Uterus (tissue), 4 donors: ENCODE data around the gene RNF208. TPM values are rescaled to one million over a fixed set of nuclear protein-coding genes. Genes with fewer than 3 reads are reported as not detected.

Experiments
- DNase-seq, 2 donors: peaks; one replicate each; pipeline ENCODE4 v3.0.0-alpha.2; 2019 to 2020
- H3K27ac ChIP-seq, 2 donors: fragments of 200-600 bp; sonication (generic); 1 replicate in 1 of 2; 2 replicates in 1 of 2; pipeline ENCODE4 v1.5.1; 2016 to 2018
- H3K27me3 ChIP-seq, 2 donors: fragments of 200-600 bp; sonication (generic); one replicate each; pipeline ENCODE4 v1.5.1; 2018 to 2019; ENCODE audit warnings: control low read depth in 1 of 2
- H3K36me3 ChIP-seq, 2 donors: fragments of 200-600 bp; sonication (generic); one replicate each; pipeline ENCODE4 v1.5.1; 2019; ENCODE audit warnings: control low read depth in 1 of 2
- H3K4me1 ChIP-seq, 2 donors: fragments of 200-600 bp; sonication (generic); one replicate each; pipeline ENCODE4 v1.5.1; 2018 to 2019; ENCODE audit warnings: control low read depth in 1 of 2
- H3K4me3 ChIP-seq, 2 donors: fragments of 200-600 bp; sonication (generic); 1 replicate in 1 of 2; 2 replicates in 1 of 2; pipeline ENCODE4 v1.5.1; 2018 to 2019; ENCODE audit warnings: mild to moderate bottlenecking in 1 of 2
- H3K9me3 ChIP-seq, 2 donors: fragments of 200-600 bp; sonication (generic); one replicate each; pipeline ENCODE4 v1.5.1; 2019; ENCODE audit warnings: control low read depth in 1 of 2
- POLR2A ChIP-seq, 2 donors: fragments of 450-650 bp; IDR thresholded peaks; one replicate each; pipeline ENCODE4 v1.6.1; 2016; ENCODE audit warnings: antibody characterized with exemption in 2 of 2, mild to moderate bottlenecking in 1 of 2, moderate library complexity in 1 of 2
- intact Hi-C: fragments of 100-400 bp; cut with DNase I; formaldehyde crosslinking; loops from one replicate; pipeline ENCODE4 v1.15.1; 2023; ENCODE audit warnings: low total_unique reads
- total RNA-seq, 4 donors: library from RNA; depleted of rRNA in 3 of 4; stranded (reverse); fragments of >200 nt in 3 of 4; gene quantifications; one replicate each; pipeline versions ENCODE4 v1.1.0 to v1.2.4, GENCODE V29; 2014 to 2023
- TF ChIP-seq, protein P1 (sequence below), 4 experiments: fragments of 200-600 bp in 2 of 4; fragments of 450-650 bp in 2 of 4; sonication (generic) in 2 of 4; IDR thresholded peaks; one replicate each; pipeline ENCODE4 v1.5.1; 2016 to 2019; ENCODE audit warnings: antibody characterized with exemption in 4 of 4, mild to moderate bottlenecking in 2 of 4, moderate library complexity in 1 of 4
- donor health status: DM: yes; HTN: yes; CAD: no.

RNF208 gene
- total RNA-seq, 4 donors from 2014 or later, result 3.7 TPM; not detected in 3

DNA sequence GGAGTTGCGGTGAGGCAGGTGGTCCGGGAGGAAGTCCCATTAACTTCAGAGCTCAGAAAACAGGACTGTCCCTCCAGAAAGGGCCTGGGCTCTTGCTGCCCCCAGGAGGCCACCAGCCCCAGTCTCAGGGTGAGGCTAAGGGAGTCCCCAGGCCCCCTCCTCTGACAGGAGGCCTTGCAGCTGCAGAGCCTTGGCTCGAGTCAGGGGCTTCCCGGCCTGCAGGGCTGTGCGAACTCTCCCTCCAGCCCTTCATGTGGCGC, 25.8 kb upstream of the RNF208 start:
- Histone ChIP-seq H3K4me3 (no peak overlapping the region), H3K4me1 (peaks cover 0 to 3% of the 10 kb centered on the region in 2 donors), H3K36me3 (no peaks in the 10 kb centered on the region), H3K9me3 (no peaks in the 10 kb centered on the region), H3K27me3 (no peaks in the 10 kb centered on the region), H3K27ac (no peak overlapping the region)
- TF ChIP-seq POLR2A (IDR thresholded peaks at IDR 0.05), result no peak
- TF ChIP-seq, protein P1, sequence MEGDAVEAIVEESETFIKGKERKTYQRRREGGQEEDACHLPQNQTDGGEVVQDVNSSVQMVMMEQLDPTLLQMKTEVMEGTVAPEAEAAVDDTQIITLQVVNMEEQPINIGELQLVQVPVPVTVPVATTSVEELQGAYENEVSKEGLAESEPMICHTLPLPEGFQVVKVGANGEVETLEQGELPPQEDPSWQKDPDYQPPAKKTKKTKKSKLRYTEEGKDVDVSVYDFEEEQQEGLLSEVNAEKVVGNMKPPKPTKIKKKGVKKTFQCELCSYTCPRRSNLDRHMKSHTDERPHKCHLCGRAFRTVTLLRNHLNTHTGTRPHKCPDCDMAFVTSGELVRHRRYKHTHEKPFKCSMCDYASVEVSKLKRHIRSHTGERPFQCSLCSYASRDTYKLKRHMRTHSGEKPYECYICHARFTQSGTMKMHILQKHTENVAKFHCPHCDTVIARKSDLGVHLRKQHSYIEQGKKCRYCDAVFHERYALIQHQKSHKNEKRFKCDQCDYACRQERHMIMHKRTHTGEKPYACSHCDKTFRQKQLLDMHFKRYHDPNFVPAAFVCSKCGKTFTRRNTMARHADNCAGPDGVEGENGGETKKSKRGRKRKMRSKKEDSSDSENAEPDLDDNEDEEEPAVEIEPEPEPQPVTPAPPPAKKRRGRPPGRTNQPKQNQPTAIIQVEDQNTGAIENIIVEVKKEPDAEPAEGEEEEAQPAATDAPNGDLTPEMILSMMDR (IDR thresholded peaks at IDR 0.05), result no peak
- no peak for DNase-seq
- intact Hi-C loops, result no loop called here

DNA sequence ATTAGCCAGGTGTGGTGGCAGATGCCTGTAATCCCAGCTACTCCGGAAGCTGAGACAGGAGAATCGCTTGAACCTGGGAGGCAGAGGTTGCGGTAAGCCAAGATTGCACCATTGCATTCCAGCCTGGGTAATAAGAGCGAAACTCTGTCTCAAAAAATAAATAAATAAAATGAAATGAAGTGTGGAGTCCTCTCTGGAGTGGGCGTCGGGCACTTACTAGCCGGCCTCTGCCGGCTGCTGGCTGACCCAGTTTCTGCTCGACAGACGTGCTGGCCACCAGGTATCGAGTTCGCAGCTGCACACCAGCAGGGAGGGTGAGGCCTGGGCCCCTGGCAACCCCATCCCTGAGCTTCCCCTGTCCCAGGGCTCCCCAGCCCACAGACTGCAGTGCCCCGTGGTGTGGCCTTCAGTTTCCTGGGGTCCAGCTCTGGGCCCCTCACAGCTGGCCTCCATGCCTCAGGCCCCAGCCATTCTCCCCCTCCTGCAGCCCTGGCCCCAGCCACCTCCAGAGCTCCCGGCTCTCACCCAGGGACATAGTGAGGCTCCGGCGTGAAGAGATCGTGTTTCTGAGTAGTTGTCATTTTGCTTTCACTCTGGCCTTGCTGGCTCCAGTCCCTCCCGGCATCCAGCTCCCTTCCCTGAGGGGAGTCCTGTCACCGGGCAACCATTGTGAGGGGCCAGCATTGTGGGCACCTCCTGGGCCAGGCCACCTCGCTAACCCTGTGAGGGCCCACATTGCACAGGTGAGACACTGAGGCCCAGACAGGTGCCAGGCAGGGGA, 25.3 kb upstream of the RNF208 start:
- Histone ChIP-seq H3K36me3 (no peaks in the 10 kb centered on the region), H3K4me1 (peaks cover 0 to 6% of the 10 kb centered on the region in 2 donors), H3K9me3 (no peaks in the 10 kb centered on the region), H3K27ac (no peak overlapping the region), H3K27me3 (no peaks in the 10 kb centered on the region), H3K4me3 (no peak overlapping the region)
- intact Hi-C loops, result no loop called here
- DNase-seq, result no peak
- TF ChIP-seq POLR2A (IDR thresholded peaks at IDR 0.05), result no peak
- TF ChIP-seq, protein P1 (IDR thresholded peaks at IDR 0.05), result no peak

DNA sequence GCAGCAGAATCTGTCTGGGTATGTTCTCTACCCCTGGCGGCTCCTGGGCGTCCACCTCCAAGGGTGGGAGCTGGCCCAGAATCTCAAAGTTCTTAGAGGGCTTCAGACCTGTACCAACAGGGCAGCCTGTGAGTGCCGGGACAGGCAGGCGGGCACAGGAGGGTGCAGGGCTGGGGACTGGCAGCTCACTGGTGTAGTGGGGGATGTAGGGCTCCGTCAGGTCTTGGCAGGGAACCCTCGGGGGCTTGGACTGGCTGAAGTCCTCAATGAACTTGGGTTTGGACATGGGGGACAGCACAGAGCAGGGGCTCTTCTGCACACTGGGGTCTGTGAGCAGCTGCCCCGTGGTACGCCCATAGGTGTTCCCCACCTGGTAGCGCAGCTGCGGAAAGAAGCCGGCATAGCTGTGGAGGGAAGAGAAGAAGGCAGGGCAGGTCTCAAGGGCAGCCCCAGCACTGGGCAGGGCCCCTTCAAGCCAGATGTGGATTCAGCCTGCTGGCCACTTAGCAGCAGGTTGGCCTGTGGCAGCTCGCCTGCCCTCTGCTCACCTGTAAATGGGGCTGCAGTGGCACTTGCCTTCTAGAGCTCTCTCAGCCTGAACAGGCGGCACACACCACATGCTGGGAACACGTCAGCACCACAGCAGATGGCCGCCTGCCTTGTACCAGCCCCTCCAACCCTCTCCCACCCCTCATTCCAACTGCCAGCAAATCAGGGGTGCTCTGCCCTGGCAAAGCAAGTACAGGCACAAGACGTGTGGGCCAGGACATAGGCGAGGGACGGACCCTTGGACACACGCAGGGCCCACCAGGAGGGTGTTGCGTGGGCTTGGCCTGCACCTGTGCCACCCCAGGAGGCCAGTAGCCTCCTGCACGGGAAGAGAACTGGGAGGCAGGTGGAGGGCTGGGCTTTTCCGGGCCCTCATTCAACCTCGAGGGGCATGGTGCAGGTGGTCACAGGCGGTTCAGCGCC, 23.7 kb upstream of the RNF208 start:
- Histone ChIP-seq H3K27me3 (no peaks in the 10 kb centered on the region), H3K4me1 (peaks cover 0 to 6% of the 10 kb centered on the region in 2 donors)
- TF ChIP-seq POLR2A (IDR thresholded peaks at IDR 0.05), result no peak
- TF ChIP-seq, protein P1 (IDR thresholded peaks at IDR 0.05), result no peak

DNA sequence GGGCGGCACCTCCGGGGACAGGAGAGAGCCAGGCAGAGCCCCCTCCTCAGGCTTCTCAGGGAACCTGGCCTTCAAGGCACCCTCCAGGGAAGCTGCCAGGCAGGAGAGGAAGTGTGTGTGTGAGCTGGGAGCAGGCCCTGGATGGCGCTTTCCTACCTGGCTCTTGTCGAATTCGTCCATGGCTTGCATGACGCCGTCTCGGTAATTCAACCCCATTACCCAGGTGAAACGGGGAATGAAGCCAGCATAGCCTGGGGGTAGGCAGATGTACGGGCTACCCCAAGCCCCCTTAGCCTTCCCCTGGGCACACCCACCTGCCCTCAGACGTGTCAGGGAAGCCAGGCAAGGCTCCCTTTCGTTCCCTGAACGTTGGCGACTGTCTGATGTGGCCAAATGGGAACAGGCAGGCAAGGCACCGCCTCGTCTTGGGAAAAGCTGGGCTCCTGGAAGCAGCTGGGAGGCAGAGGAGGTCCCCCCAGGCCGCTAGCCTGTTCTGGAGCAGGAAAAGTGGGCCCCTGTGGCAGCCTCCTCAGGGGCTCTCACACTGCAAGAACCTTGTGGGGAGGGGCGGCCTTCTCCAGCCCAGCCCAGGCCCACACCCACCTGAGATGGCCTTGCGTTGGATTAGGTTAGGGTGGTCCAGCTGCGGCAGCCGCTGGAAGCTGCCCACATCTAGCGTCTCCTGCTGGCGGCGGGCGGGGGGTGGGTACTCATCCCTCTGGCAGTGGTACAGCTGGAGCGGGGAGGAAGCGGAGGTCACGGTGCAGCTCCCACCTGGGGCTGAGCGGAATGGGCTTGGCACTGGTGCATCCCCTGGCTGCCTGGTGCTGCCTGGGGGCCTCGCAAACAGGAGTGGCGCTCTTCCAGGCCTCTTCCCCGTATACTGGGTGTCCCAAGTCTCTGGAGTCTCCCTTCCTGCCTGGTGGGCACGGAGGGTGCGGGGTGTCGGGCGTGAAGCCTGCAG, 22.7 kb upstream of the RNF208 start:
- intact Hi-C loops, result no loop called here
- no peaks in the 10 kb centered on the region for H3K27me3 ChIP-seq
- no peaks in the 10 kb centered on the region for H3K36me3 ChIP-seq
- no peak overlapping the region for H3K27ac ChIP-seq
- H3K9me3 ChIP-seq, result no peaks in the 10 kb centered on the region
- TF ChIP-seq POLR2A (IDR thresholded peaks at IDR 0.05), result no peak
- TF ChIP-seq, protein P1 (IDR thresholded peaks at IDR 0.05), result no peak
- no peak for DNase-seq
- H3K4me1 ChIP-seq, result peaks cover 0 to 6% of the 10 kb centered on the region in 2 donors
- H3K4me3 ChIP-seq, result no peak overlapping the region

More for the DNA sequence above, 23.7 kb upstream of the RNF208 start:
- Histone ChIP-seq H3K36me3 (no peaks in the 10 kb centered on the region), H3K4me3 (no peak overlapping the region), H3K9me3 (no peaks in the 10 kb centered on the region), H3K27ac (no peak overlapping the region)
- DNase-seq, result no peak
- intact Hi-C loops, result no loop called here
